Activated T-helper 1 cell treated with anti-CD3 and anti-CD28 coated beads, Interleukin-12 subunit alpha, Interleukin-12 subunit beta, Interleukin-2, Interleukin-4 antibody, amounts not matched to agents 30 ng/mL and 10 ng/mL and 1 ng/mL, durations not matched to agents 14 hours and 24 hours and 36 hours (primary cell): Measurements from ENCODE around the gene MBL2. TPM values are rescaled to one million over a fixed set of nuclear protein-coding genes. Genes with fewer than 3 reads are reported as not detected.

Experiments used
- DNase-seq: peaks from one replicate; pipeline ENCODE4 v3.0.0; 2021; ENCODE audit warnings: low spot score
- H3K27ac Mint-ChIP-seq: one replicate; pipeline ENCODE4 v1.8.0; 2021; ENCODE audit warnings: mild to moderate bottlenecking, mixed read lengths
- H3K27me3 Mint-ChIP-seq: one replicate; pipeline ENCODE4 v1.8.0; 2022; ENCODE audit warnings: mild to moderate bottlenecking, moderate library complexity, mixed read lengths; ENCODE audit not compliant: insufficient read depth
- H3K36me3 Mint-ChIP-seq: one replicate; pipeline ENCODE4 v1.8.0; 2021; ENCODE audit warnings: low read depth, mixed read lengths
- H3K4me1 Mint-ChIP-seq: one replicate; pipeline ENCODE4 v1.8.0; 2021; ENCODE audit warnings: low read depth, mixed read lengths
- H3K4me3 Mint-ChIP-seq: one replicate; pipeline ENCODE4 v1.8.0; 2021; ENCODE audit warnings: mild to moderate bottlenecking, moderate library complexity, mixed read lengths
- H3K9me3 Mint-ChIP-seq: one replicate; pipeline ENCODE4 v1.8.0; 2021; ENCODE audit warnings: mixed read lengths
- intact Hi-C: fragments of 100-400 bp; cut with micrococcal nuclease; formaldehyde crosslinking; loops from one replicate; pipeline ENCODE4 v1.15.1; 2024
- total RNA-seq: library from RNA; stranded (reverse); gene quantifications from 2 replicates; pipeline ENCODE4 v1.2.3, GENCODE V29; 2022

The MBL2 gene
- total RNA-seq, 1 donor from 2014 or later = not detected

DNA sequence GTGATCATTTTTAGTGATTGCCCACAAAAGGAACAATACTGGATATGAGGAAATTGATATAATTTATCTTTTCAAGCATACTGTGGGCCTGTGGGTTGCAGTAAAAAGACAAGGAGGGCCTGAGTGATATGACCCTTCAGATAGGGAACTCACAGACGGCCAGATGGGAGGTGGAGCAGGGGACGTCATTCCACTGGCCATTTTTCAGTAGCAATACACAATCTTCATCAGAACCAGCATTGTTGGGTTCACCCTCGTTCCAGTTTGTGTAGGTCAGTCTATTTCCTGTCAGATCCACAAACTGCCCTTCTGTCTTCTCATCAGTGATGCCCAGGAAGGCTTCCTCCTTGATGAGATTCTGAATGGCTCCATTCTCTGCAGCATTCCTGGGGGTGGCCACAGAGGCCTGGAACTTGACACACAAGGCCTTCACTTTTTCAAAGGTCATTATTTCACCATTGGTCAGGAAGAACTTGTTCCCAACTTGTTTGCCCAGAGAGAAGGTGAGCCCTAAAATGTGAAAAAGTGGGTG is 4.5 kb downstream of the MBL2 start:
- Mint-ChIP-seq H3K4me3 (no peak overlapping the region), H3K27me3 (no peaks in the 10 kb centered on the region), H3K36me3 (no peaks in the 10 kb centered on the region), H3K27ac (no peak overlapping the region), H3K9me3 (no peaks in the 10 kb centered on the region), H3K4me1 (no peaks in the 10 kb centered on the region)
- intact Hi-C loops = no loop called here
- no peak for DNase-seq

DNA sequence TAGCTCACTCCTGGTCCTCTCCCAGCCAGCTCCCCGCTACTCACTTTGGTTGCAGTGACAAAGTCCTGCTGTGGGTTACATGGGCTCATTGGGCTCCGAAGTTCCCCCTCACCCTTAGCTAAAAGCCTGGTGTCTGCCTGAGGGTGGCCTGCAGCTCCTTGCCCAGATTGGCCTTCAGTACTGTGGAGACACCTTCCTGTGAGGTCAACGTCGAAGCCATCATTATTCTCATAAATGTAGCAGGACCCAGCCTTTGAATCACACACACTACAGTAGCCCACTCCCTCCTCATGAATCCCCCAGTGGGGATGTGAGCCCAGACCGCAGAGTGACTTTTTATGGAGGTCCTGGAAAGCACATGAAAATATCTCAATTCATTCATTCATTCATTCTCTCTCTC is 10.5 kb downstream of the MBL2 start:
- Mint-ChIP-seq H3K4me1 (no peaks in the 10 kb centered on the region), H3K4me3 (no peak overlapping the region), H3K9me3 (no peaks in the 10 kb centered on the region), H3K36me3 (no peaks in the 10 kb centered on the region), H3K27ac (no peak overlapping the region), H3K27me3 (no peaks in the 10 kb centered on the region)
- no peak for DNase-seq
- intact Hi-C loops = no loop called here

GRCh38 chr10:52759154-52759553 is 13.4 kb downstream of the MBL2 start:
- intact Hi-C loops = no loop called here
- H3K4me3 Mint-ChIP-seq = no peak overlapping the region
- no peak for DNase-seq
- H3K27ac Mint-ChIP-seq = no peak overlapping the region
- H3K9me3 Mint-ChIP-seq = no peaks in the 10 kb centered on the region
- no peaks in the 10 kb centered on the region for H3K36me3 Mint-ChIP-seq
- H3K4me1 Mint-ChIP-seq = no peaks in the 10 kb centered on the region
- H3K27me3 Mint-ChIP-seq = no peaks in the 10 kb centered on the region

- Mint-ChIP-seq H3K36me3 (no peaks in the 10 kb centered on the region), H3K27me3 (no peaks in the 10 kb centered on the region), H3K9me3 (no peaks in the 10 kb centered on the region), H3K27ac (no peak overlapping the region), H3K4me1 (no peaks in the 10 kb centered on the region), H3K4me3 (no peak overlapping the region)
- DNase-seq = no peak
- intact Hi-C loops = no loop called here
Measured at GRCh38 chr10:52758406-52758805, 14.2 kb downstream of the MBL2 start.

DNA sequence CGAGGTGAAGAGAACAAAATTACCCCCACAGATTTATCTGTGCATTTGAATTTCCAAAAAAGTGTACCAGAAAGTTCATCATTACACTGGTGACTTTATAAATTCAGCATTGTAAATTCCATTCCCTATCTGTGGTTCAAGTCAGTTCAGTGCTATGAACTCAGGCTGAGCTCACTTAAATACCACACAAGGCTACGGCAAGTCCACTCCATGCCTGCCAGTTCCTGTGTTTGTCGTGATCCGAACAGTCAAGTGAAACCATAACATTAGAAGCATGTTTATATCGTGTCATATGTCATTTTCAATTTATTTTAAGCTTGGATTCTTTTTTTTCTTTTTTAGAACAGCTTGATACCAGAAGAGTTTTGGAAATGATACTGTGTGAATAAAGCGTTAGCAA is 14.8 kb downstream of the MBL2 start:
- Mint-ChIP-seq H3K36me3 (no peaks in the 10 kb centered on the region), H3K27ac (no peak overlapping the region), H3K27me3 (no peaks in the 10 kb centered on the region), H3K4me1 (no peaks in the 10 kb centered on the region), H3K9me3 (no peaks in the 10 kb centered on the region), H3K4me3 (no peak overlapping the region)
- intact Hi-C loops = no loop called here
- DNase-seq = no peak

DNA sequence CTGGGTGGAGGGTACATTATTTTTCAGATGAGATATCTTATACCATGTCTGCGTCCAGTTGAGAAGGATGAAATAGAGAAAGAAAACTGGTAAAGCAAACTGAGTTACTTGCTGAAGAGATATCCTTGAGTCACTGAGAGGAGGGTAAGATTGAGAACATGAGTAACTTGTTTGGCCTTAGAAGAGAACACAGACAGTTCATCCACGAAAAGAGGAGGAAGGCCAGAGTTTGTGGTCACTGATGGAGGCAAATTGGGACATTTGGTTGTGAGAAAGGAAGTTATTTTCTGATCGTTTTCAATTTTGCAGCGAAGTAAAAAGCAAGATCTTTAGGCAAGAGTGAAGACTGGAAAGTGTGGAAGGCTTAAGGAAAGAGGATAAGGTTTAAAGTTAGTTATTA is 15.6 kb downstream of the MBL2 start:
- Mint-ChIP-seq H3K4me3 (no peak overlapping the region), H3K27ac (no peak overlapping the region), H3K36me3 (no peaks in the 10 kb centered on the region), H3K4me1 (no peaks in the 10 kb centered on the region), H3K9me3 (no peaks in the 10 kb centered on the region), H3K27me3 (no peaks in the 10 kb centered on the region)
- no peak for DNase-seq
- intact Hi-C loops = no loop called here

DNA sequence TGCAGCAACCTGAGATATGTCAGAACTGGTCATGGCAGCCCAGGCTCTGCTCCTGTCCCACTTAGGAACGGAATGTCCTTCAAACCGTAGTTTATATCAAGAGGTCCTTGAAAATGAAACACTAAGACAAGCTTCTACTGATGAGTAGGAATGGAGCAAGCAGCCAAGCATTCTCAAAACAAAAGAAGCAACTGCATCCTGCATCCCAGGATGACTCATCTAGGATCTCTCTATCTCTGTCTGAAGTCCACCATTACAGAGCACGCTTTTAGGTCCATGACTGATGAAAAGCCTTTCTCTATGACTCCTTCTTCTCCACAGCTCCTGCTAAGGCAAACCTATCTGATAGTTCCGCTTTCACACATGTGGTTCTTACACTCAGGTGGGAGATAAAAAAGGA is 16.3 kb downstream of the MBL2 start:
- Mint-ChIP-seq H3K27ac (no peak overlapping the region), H3K36me3 (no peaks in the 10 kb centered on the region), H3K27me3 (no peaks in the 10 kb centered on the region), H3K4me1 (no peaks in the 10 kb centered on the region), H3K4me3 (no peak overlapping the region), H3K9me3 (no peaks in the 10 kb centered on the region)
- no peak for DNase-seq
- intact Hi-C loops = no loop called here

- H3K36me3 Mint-ChIP-seq = no peaks in the 10 kb centered on the region
- intact Hi-C loops = no loop called here
- H3K4me3 Mint-ChIP-seq = no peak overlapping the region
Measured at GRCh38 chr10:52755297-52756062, 17.1 kb downstream of the MBL2 start.

GRCh38 chr10:52752801-52753445 is 19.7 kb downstream of the MBL2 start:
- no peak overlapping the region for H3K4me3 Mint-ChIP-seq
- no peaks in the 10 kb centered on the region for H3K9me3 Mint-ChIP-seq

More at GRCh38 chr10:52755297-52756062, 17.1 kb downstream of the MBL2 start:
- Mint-ChIP-seq H3K4me1 (no peaks in the 10 kb centered on the region), H3K9me3 (no peaks in the 10 kb centered on the region), H3K27ac (no peak overlapping the region), H3K27me3 (no peaks in the 10 kb centered on the region)
- no peak for DNase-seq

GRCh38 chr10:52752261-52752660 is 20.3 kb downstream of the MBL2 start:
- Mint-ChIP-seq H3K9me3 (no peaks in the 10 kb centered on the region), H3K4me3 (no peak overlapping the region), H3K36me3 (no peaks in the 10 kb centered on the region), H3K27ac (no peak overlapping the region), H3K4me1 (no peaks in the 10 kb centered on the region), H3K27me3 (no peaks in the 10 kb centered on the region)
- intact Hi-C loops = no loop called here
- DNase-seq = no peak

More at GRCh38 chr10:52752801-52753445, 19.7 kb downstream of the MBL2 start:
- no peaks in the 10 kb centered on the region for H3K4me1 Mint-ChIP-seq
- no peak for DNase-seq
- intact Hi-C loops = no loop called here
- no peaks in the 10 kb centered on the region for H3K36me3 Mint-ChIP-seq
- H3K27ac Mint-ChIP-seq = no peak overlapping the region
- no peaks in the 10 kb centered on the region for H3K27me3 Mint-ChIP-seq

DNA sequence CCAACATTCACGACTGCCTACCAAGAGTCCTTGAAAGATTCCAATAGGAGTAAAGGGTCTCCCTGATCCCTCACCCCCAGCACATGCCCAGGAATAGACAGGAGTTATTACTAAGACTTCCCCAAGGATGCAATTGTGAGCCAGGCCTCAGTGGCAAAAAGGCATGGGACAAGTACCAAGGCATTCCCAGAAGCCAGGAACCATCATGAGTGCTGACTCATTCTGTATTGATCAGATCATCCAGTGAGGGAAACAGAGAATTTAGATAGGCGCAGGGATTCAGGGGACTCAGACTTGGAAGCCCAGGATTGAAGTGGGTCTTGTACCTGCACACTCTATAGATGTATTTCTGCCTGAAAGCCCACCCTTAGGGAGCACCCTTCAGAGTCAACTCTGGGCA is 21.2 kb downstream of the MBL2 start:
- Mint-ChIP-seq H3K27me3 (no peaks in the 10 kb centered on the region), H3K36me3 (no peaks in the 10 kb centered on the region), H3K4me1 (no peaks in the 10 kb centered on the region), H3K27ac (no peak overlapping the region), H3K4me3 (no peak overlapping the region), H3K9me3 (no peaks in the 10 kb centered on the region)
- intact Hi-C loops = no loop called here
- DNase-seq = no peak

GRCh38 chr10:52750629-52751028 is 22.0 kb downstream of the MBL2 start:
- H3K27ac Mint-ChIP-seq = no peak overlapping the region
- no peaks in the 10 kb centered on the region for H3K4me1 Mint-ChIP-seq
- H3K27me3 Mint-ChIP-seq = no peaks in the 10 kb centered on the region
- no peaks in the 10 kb centered on the region for H3K9me3 Mint-ChIP-seq
- no peak for DNase-seq
- H3K4me3 Mint-ChIP-seq = no peak overlapping the region
- H3K36me3 Mint-ChIP-seq = no peaks in the 10 kb centered on the region
- intact Hi-C loops = no loop called here

DNA sequence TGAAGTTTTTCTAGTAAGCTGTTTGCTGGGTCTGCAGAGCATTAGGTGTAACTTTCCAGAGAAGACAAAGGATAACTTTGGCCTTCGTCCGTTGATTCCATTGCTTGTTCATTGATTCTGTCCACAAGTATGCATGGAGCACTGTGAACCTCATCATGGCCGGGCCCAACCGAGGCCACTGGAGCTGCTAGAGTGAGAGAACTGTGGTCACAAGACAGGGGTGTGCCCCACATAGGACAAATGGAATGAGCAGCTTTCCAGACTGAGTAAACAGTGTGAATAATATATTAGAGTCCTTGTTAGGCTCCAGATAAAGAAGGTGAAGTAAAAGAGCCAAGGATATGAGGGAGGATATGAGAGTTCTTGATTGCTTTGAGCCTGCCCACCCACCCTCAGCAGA is 24.9 kb downstream of the MBL2 start:
- no peaks in the 10 kb centered on the region for H3K4me1 Mint-ChIP-seq
- no peaks in the 10 kb centered on the region for H3K27me3 Mint-ChIP-seq
- no peaks in the 10 kb centered on the region for H3K9me3 Mint-ChIP-seq
- DNase-seq = no peak
- H3K4me3 Mint-ChIP-seq = no peak overlapping the region
- intact Hi-C loops = no loop called here
- no peaks in the 10 kb centered on the region for H3K36me3 Mint-ChIP-seq
- H3K27ac Mint-ChIP-seq = no peak overlapping the region
